Tibial nerve (tissue), 4 donors: ENCODE data around the gene ANGPTL1.

Experiments
- CTCF ChIP-seq, 5 experiments: fragments of 200-600 bp in 3 of 5; fragments of 450-650 bp in 2 of 5; sonication (generic) in 3 of 5; IDR thresholded peaks; one replicate each; pipeline ENCODE4 v1.5.1; 2016 to 2019; ENCODE audit warnings: antibody characterized with exemption in 5 of 5, mild to moderate bottlenecking in 3 of 5, moderate library complexity in 2 of 5
- EP300 ChIP-seq, 2 donors: sonication (generic); formaldehyde crosslinking; IDR thresholded peaks; one replicate each; pipeline ENCODE4 v1.6.1; 2017; ENCODE audit warnings: antibody characterized with exemption in 2 of 2, mild to moderate bottlenecking in 1 of 2
- POLR2A ChIP-seq, 2 donors: fragments of 450-650 bp; IDR thresholded peaks; one replicate each; pipeline ENCODE4 v1.6.1; 2017; ENCODE audit warnings: antibody characterized with exemption in 2 of 2, mild to moderate bottlenecking in 2 of 2, moderate library complexity in 2 of 2

GRCh38 chr1:178849918-178850317, 21.0 kb downstream of the ANGPTL1 start:
- TF ChIP-seq CTCF (IDR thresholded peaks at IDR 0.05) = no peak
- TF ChIP-seq POLR2A (IDR thresholded peaks at IDR 0.05) = no peak
- TF ChIP-seq EP300 (IDR thresholded peaks at IDR 0.05) = no peak
